A673 (cell line): ENCODE data around the gene METTL23.

Source experiments
- CTCF ChIP-seq: fragments of 300-800, 200-600 bp; sonication (generic); conservative IDR thresholded peaks from 2 replicates; pipeline ENCODE4 v1.5.1; 2017; ENCODE audit warnings: low read depth, mild to moderate bottlenecking, antibody characterized with exemption, low read length, moderate library complexity, mixed read lengths
- EZH2 ChIP-seq: fragments of 200-600 bp; sonication (generic); IDR thresholded peaks from 2 replicates; pipeline ENCODE4 v1.6.1; 2017; ENCODE audit warnings: borderline replicate concordance, low read depth, mild to moderate bottlenecking, mixed read lengths, antibody characterized with exemption, low read length; ENCODE audit not compliant: poor library complexity, severe bottlenecking

GRCh38 chr17:76742958-76743357 is 16.3 kb downstream of the METTL23 start:
- TF ChIP-seq CTCF = no peak
- no peak for TF ChIP-seq EZH2
